Dedifferentiated amniotic fluid mesenchymal stem cell (primary cell): ENCODE measurements around the gene SIRT4.
A peak's percentile ranks its signal among the peaks of the same experiment; 100 is the strongest.

ENCODE experiments used
- DNase-seq: peaks from one replicate; pipeline ENCODE4 v3.0.0-alpha.2; 2016; ENCODE audit errors: extremely low spot score

Gene SIRT4

DNA sequence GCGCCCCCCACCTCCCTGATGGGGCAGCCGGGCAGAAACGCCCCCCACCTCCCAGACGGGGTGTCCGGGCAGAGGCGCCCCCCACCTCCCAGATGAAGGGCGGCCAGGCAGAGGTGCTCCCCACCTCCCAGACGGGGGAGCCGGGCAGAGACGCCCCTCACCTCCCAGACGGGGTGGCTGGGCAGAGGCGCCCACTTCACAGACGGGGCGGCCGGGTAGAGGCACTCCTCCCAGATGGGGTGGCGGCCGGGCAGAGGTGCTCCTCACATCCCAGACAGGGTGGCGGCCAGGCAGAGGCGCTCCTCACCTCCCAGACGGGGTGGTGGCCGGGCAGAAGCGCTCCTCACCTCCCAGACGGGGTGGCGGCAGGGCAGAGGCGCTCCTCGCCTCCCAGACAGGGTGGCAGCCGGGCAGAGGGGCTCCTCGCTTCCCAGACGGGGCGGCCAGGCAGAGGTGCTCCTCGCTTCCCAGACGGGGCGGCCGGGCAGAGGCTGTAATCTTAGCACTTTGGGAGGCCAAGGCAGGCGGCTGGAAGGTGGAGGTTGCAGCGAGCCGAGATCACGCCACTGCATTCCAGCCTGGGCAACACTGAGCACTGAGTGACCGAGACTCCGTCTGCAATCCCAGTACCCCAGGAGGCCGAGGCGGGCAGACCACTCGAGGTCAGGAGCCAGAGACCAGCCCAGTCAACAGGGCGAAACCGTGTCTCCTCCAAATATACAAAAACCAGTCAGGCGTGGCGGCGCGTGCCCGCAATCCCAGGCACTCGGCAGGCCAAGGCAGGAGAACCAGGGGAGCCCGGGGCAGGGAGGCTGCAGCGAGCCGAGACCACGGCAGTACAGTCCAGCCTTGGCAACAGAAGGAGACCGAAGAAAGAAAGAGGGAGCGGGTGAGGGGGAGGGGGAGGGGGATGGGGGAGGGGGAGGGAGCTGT lies 23.7 kb upstream of the SIRT4 start:
- no peak for DNase-seq

DNA sequence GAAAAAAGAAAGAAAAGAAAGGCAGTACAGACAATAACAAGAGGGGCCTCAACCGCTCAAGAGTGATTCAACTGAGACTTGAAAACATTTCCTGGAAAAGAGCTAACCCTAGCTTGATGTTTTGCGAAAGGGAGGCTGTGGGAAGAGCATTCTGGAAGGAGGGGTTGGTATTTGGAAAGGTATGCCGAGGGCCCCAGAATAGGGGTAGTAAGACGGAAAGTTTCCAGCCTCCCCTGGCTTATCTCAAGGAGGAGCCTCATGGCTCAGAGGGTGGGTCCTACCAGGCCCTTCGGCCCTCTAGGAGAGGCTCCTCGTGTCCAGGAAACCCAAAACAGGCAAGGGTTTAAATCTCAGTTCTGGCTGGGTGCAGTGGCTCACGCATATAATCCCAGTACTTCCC lies 18.8 kb upstream of the SIRT4 start:
- no peak for DNase-seq

DNA sequence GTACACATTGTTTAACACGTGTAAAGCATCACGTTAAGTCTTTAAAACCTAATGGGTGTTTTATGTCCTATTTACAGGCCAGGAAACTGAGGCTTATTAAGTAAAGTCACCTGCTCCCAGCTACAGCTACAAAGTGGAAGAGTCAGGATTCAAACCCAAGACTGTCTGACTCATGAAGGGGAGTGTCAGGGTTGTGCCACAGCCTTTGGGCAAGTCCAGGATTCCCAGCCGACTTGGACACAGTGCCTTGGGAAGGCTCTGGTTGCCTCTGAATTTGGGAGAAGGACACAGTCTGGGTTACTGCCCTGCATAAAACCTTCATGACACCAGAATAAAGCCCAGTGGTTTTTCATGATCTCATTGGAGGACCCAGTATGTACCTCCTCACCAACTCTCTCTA lies 17.7 kb upstream of the SIRT4 start:
- DNase-seq = no peak

DNA sequence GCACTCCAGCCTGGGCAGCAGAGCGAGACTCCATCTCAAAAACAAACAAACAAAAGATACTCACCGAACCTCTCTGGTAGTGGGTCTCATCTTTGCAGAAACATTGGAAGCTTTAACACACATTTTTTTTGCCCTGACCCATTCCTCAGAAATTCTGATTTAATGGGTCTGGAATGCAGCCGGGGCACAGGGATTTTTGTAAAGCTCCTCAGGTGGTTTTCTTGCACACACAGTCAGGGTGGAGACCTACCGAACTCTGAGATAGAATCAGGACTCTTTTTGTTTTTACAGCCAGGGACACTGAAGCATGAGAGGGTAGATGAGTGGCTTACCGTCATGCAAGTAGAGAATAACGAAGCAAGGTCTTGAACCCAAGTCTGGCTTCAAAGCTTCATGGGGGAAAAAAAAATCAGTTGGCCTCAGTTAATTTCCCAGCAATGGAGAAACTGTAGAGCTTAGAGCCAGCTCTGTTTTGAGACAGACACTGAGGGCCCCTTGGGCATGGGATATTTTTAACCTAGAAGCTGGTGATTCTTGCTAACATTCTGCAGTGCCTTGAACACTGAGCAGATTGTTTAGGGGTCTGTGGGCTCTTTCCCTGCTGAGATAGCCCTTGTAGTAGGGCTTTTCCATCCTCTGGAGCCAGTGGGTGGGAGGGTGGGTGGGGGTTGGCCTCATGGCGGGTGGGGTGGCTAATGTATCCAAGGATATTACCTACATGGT lies 15.2 kb upstream of the SIRT4 start:
- no peak for DNase-seq

DNA sequence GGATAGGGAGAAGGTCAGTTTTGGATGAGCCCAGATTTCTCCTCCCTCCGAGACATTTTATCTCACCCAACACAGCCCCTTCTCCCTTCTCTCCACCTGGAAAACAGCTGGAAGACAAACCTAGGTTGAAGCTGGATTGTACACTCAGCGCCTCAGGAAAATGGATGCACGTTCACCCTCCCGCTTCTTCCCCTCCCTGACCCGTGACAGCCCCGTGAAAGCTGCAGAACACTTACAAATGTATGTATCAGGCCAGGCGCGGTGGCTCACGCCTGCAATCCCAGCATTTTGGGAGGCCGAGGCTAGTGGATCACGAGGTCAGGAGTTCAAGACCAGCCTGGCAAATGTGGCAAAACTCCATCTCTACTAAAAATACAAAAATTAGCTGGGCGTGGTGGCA lies 14.6 kb upstream of the SIRT4 start:
- no peak for DNase-seq

DNA sequence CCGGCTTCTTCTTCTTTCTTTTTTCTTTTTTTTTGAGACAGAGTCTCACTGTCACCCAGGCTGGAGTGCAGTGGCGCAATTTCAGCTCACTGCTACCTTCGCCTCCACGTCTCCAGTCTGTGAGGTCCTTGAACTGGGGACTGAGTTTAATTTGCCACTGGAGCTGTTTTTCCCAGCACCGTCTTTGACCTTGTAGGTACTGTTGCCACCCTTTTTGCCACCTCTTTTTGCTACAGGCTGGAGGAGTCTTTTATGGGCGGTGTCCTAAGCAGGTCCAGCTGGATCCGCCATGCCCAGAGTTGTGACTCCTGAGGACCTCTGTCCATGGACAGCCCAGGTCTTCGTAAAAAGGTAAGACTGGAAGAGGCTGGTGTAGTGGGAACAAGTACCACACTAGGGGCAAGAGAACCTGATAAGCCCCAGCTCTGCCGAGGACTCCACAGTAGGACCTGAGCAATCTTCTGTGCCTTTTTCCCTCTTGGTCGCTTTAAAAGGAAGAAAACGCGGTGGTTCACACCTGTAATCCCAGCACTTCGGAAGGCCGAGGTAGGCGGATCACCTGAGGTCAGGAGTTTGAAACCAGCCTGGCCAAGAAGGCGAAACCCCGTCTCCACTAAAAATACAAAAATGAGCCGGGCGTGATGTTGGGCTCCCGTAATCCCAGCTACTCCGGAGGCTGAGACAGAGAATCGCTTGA lies 11.4 kb upstream of the SIRT4 start:
- DNase-seq = no peak

DNA sequence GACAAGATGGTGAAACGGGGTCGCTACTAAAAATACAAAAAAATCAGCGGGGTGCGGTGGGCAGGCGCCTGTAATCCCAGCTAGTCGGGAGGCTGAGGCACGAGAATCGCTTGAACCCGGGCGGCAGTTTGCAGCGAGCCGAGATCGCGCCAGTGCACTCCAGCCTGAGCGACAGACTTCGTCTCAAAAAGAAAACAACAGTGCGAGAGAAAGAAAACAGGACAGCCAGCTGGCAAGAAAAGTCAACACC lies 9.8 kb upstream of the SIRT4 start:
- no peak for DNase-seq

DNA sequence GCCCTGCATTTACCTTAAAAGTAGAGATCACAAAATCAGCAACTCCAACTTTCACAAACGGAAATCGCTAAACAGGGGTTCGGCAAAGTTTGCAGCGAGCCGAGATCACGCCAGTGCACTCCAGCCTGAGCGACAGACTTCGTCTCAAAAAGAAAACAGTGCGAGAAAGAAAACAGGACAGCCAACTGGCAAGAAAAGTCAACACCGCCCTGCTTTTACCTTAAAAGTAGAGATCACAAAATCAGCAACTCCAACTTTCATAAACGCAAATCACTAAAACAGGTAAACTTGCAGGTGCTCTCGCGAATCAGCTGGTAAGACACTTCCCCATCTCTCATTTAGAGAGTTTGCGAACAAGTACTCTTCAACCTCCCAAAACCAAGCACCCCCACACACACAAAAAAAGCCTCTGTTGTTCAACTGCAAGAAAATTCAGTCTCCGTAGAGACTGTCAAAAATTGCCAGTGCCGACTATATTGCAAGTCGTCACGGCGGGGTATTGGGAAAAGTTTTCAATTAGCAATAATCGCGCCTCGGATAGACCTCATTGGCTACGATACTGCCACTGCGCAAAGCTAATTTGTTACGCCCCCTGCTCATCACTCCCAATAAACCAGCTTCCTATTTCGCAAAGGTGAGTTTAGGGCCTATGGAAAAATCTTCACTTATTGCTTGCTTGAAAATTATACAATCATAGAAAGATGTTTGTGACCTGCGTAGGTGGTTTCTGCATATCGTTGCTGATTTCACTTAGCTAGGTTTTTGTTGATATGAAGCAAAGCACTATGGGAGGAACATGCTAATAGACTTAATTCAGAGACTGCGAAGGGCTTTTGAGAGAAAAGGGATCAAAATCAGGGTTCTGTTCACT lies 9.2 kb upstream of the SIRT4 start, which contains the start of gene RNU4-1:
Gene RNU4-1, minus strand, starts transcription at position 577 of the 871 bp plus-strand sequence.
- DNase-seq = peak; percentile 75

DNA sequence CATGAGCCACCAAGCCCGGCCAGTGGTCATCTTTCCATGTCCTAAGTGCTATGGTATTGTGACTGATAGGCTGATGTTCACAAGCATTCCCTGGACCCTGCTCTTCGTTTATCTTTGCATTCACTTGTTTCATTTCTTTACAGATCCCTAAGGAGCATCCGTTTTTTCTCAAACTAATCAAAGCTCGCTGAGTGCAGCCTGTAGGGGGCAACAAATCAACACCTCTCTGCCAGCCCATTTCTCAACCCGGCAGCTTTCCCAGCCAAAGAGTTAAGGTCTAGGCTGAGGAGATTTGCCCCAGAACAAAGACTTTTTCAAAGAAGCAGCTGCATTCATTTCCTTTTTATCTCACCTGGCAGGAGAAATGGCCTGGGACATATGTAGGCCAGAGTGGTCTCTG lies 12.1 kb downstream of the SIRT4 start:
- no peak for DNase-seq

DNA sequence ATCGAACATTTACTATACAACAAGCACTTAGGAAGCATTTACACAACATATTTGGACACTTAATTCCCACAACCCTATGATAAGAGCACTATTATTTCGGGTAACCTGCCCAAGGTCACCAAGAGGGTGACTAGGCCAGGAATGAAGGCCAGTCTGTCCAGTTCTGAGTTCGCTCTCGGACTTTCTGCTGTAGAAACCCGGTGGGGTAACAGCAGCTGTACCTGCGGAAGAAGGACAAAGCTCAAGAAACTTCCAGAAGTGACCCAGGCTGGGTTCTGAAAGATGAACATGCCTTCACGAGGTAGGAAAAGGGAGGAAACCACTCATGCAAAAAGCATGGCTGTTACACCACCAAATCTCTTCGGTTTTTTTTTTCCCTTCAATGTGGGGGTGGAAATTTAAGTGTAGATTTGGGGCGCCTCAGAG lies 14.7 kb downstream of the SIRT4 start:
- DNase-seq = no peak

DNA sequence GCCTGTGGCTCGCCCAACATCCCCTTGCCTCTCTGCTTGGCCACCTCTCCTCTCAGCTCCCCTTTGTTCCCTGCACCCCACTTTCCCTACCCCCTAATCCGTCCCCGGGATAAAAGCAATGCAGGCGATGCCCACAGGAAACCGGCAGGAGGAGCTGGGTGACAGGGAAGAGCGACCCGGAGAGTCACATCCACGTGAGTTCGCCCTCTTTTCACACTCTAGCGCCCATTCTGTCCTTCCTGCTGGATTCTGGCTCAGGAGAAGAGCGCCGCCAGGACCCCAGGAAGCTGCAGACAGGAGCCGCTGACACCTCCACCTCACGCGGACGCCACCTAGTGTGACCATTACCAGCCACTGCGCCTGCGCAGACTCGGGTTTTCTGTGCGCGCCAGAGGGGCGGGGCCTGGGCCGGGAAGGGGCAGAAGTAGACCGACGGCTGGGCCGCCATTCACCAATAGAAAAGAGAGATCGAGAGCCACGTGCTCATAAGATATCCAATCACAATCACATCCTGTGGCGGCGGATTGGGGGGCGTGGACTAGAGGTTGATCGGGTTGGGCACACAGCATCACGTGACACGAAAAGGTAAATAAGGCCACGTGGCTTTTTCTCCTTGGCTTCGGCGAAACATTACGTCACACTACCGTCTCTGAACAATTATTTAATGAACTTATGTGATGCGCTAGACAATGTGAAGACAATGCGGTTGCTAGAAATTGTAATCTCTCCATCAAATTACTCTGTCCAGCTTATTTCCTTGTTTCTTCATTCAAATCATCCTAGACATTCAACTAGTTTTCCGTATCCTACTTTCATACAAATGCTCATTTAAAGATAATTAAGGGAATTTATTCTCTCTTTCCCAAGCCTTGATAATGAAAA lies 15.3 kb downstream of the SIRT4 start:
- DNase-seq = peak; percentile 99

DNA sequence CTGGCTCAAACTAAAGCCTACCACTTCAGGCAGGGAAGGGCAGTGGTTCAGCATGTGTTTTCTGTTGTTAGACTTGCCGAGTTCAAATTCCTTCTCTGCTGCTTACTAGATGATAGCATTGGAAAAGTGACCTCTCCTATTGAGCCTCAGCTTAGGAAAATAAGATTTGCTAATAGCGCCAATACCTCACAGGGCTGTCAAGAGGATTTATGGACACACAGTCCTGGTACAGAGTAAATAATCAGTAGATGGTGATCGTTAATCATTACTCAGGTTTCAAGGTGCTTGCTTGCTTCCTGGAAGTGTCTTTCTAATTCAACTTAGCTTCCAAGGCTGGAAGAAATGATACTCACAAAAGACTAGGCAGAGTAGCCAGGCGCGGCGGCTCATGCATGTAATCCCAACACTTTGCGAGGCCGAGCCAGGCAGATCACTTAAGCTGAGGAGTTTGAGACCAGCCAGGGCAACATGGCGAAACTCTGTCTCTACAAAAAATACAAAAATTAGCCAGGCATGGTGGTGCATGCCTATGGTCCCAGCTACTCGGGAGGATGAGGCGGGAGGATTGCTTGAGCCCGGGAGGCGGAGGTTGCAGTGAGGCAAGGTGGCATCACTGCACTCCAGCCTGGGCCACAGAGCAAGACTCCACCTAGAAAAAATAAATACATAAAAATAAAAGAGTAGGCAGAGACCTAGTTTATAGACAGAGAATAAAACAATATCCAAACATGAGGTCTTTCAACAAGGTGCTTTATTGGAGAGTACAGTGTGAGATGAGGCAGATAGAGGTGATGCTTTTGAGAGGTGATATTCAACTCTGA lies 19.5 kb downstream of the SIRT4 start:
- no peak for DNase-seq

DNA sequence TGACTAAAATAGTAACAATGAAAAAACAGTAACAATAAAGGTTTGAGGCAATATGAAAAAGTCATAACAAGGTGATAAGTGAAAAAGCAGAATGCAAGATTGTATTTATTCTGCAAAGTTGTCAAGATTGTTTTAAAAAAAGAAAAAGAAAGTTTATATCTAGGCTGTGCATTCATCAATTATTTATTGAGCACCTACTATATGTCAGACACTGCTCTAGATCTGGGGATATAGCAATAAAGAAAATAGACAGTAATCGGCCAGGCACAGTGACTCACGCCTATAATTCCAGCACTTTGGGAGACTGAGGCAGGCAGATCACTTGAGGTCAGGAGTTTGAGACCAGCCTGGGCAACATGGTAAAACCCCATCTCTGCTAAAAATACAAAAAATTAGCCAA lies 21.7 kb downstream of the SIRT4 start:
- no peak for DNase-seq

DNA sequence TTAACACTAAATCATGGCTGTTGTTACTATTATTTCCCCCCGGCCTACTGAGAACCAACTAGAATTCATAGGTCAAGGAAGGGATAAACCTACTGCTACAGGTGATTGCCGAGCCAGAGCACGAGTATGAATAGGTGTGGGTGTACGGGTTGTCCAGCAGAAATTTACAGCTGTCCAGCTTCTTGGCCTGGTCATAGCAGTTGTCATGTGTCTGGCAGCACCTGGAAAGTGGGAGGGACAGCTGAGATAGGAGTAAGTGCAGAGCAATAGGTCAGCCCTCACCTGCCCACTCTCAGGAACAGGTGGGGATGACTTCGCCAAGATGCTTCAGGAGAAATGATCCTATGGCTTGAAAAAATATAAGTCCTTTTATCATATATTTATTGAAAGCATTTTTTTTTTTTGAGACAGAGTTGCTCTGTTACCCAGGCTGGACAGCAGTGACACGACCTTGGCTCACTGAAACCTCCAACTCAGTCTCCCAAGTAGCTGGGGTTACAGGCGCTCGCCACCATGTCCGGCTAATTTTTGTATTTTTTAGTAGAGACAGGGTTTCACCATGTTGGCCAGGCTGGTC lies 22.8 kb downstream of the SIRT4 start:
- DNase-seq = no peak

DNA sequence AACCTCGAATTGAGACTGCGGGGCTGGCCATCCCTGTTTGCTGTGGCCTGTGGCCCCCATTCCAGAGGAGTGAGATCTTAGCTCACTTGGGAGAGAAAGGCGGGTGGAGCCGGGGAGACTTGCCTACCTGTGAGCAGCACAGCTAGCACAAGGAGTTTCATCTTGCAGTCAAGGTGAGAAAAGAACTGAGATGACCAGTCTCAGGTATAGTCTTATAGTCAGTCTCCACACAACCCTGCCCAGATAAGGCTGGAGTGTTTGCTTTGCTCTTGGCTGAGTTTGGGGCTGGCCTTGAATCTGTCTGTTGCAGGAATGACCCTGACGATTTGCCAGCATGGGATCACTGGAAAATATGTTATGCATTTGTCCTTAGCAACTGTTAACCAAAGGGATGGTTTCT lies 25.5 kb downstream of the SIRT4 start, which contains the start of gene PLA2G1B:
Gene PLA2G1B, minus strand, starts transcription at position 187 of the 400 bp plus-strand sequence. Its CDS starts 26 bp downstream, at position 161.
- no peak for DNase-seq

DNA sequence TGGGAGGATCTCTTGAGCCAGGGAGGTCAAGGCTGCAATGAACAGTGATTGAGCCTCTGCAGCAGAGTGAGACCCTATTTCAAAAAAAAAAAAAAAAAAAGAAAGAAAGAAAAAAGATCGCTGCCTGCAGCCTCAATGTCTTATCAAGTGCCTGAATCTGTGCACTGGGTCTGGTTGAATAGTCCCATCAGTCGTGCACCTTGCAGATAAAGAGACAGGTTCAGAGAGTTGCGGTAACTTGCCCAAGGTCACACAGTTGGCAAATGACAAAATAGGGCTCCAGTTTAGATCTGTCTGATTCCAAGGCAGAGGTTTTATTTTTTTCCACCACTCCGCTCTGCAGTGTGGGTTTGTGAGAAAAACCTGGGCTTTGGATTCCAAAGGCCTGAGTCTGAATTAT lies 26.1 kb downstream of the SIRT4 start:
- no peak for DNase-seq

DNA sequence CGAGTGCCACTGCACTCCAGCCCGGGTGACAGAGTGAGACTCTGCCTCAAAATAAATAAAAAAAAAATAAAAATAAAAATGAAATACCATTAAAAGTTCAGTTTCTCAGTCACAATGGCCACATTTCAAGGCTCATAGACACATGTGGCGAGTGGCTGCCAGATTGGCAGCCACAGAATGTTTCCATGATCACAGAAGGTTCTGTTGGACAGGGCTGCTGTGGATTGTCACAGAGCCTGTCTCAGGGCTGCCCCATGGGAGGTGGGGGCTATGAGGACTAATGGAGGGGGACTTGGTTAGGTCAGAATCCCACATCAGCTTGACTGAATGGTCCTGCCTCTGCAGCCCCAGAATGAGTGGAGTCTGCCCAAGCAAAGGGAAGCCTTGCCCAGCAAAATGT lies 29.3 kb downstream of the SIRT4 start:
- DNase-seq = no peak

DNA sequence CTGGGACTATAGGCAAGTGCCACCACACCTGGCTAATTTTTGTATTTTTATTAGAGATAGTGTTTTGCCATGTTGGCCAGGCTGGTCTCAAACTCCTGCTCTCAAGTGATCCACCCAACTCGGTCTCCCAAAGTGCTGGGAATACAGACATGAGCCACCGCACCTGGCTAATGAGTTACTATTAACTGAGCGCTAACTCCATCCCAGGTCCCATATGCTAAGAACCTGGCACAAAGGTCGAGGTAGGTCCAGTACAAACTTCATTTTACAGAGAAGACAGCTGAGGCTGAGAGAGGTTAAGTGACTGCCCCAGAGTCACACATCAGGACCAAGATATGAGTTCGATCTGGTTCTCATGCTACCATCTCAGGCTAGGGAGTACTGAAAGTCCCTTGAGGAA lies 29.9 kb downstream of the SIRT4 start:
- no peak for DNase-seq

DNA sequence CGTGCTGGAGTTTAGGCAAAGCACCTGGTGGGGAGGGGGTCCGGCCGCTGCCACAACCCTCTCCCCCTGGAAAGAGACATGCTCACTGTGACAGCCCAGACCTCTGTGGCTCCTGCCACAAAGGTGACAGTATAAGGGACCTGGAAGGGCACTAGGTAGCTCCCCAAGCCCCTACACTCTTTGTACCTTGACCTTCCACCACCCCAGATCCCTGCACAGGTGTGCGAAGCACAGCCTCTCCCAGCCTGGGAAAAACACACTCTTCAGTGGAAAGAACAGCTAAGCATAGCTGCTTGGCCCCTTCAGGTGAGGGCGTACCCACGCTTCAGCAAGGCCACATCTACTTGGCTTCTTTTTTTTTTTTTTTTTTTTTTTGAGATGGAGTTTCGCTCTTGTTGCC lies 30.4 kb downstream of the SIRT4 start:
- no peak for DNase-seq
